GM19351 (cell line): ENCODE results near the gene CUTA.

ENCODE experiments used
- ATAC-seq: cut with Tn5 transposase; IDR thresholded peaks from one replicate; pipeline ENCODE4 v1.9.1; 2021; ENCODE audit warnings: mild to moderate bottlenecking, moderate library complexity; ENCODE audit not compliant: unreplicated experiment

The CUTA gene

GRCh38 chr6:33417903-33418689, at the start of gene CUTA:
Gene CUTA, minus strand, starts transcription at chr6:33418107. Its CDS starts 107 bp downstream, at chr6:33418000.
- peak; percentile 82 for ATAC-seq

- ATAC-seq, result no peak
Measured at GRCh38 chr6:33467091-33467490, 49.2 kb upstream of the CUTA start.

GRCh38 chr6:33466075-33466735, 48.3 kb upstream of the CUTA start:
- no peak for ATAC-seq

DNA sequence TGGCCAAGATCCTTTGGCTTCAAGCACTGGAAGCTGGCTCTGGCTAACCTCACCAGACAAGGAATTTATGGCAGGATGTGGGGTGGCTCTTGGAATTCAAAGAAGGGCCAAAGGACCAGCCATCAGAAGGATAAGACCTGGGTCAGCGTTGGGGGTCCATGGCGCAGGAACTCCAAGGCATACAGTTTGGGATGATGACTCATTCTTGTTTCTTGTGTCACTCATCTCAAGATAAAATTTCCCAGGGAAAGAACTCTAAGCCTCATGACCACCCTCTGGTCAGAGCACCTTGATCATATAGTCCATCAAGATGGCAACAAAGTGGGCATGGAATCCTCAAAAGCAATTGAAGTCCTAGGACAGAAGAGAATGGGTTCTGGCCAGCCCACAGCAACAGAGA, 41.3 kb upstream of the CUTA start:
- no peak for ATAC-seq

DNA sequence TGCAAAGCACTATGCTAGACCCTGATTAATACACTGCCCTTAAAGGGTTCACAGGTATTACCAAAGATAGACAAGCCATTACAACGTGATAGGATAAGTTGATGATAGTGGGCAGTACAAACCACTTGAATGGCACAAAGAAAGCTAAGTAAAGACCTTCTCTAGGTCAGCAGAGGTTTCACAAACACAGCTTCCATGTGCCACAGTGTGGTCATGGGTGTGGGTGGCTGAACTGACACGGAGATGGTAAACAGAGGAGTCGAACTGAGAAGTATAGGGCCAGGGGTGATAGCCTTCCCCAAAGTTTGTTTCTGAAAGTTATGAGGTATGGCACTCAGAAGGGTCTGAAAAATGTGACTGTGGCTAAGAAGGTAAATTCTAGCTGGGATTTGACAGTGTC, 40.8 kb upstream of the CUTA start:
- no peak for ATAC-seq

GRCh38 chr6:33456156-33456555, 38.2 kb upstream of the CUTA start:
- ATAC-seq, result no peak

DNA sequence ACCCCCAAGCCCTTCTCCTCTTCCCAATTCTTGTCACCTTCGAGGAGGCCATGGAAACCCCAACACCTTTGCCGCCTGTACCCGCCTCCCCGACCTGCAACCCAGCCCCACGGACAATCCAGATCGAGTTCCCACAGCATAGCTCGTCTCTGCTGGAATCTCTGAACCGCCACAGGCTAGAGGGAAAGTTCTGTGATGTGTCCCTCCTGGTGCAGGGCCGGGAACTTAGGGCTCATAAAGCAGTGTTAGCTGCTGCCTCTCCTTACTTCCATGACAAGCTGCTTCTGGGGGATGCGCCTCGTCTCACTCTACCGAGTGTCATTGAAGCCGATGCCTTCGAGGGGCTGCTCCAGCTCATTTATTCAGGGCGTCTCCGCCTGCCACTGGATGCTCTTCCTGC, 37.1 kb upstream of the CUTA start:
- ATAC-seq, result no peak

- ATAC-seq, result peak; percentile 98
Measured at GRCh38 chr6:33454009-33454946, 36.4 kb upstream of the CUTA start, which contains the start of gene ZBTB9. Gene ZBTB9, plus strand, starts transcription at chr6:33454576. Its CDS starts 525 bp downstream, at chr6:33455101.

DNA sequence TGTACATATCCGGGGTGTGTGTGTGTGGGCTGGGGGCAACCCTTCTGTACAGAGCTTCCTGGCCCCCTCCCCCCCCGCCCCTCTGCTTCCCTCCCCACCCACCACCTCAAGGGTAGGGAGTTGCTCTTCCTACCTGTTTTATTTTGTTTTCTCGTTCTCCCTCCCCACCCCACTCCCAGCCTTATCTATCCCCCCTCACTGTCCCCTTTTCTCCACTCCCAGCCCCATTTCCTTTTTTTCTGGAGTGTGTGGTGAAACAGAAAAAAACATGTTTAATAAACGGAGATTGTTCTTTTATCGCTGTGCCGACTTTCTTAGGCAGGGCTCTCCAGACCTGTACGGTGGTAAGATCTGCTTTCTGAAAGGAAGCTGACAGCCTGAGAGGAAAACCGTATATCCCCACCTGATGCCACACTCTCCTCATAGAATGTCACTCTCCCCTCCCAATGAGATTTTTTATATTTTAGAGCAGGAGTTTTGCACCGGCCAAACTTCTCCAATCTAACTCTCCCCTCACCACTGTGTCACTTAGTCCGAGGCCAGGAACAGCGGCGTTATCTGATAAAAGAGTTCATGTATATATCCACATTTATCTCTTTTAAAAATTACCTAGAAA, 35.6 kb upstream of the CUTA start:
- ATAC-seq, result no peak

DNA sequence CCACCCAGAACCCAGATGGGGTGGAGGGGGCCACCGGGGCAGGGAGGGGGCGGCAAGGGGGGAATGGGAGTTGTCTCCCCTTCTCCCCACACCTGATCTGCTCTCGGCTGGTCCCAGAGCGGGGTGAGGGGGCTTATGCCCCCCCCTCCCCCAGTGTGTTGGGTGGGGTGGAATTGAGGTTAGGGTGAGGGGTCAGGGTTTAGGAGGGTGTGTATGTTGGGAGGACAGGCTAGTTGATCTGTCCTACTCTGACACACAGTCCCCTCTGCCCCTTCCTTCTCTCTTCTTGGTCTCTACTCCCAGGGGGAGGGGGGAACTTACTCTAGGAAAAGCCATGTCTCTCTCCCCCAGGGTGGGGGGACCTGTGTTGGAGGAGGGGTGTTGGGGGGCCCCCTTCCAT, 34.6 kb upstream of the CUTA start:
- no peak for ATAC-seq

DNA sequence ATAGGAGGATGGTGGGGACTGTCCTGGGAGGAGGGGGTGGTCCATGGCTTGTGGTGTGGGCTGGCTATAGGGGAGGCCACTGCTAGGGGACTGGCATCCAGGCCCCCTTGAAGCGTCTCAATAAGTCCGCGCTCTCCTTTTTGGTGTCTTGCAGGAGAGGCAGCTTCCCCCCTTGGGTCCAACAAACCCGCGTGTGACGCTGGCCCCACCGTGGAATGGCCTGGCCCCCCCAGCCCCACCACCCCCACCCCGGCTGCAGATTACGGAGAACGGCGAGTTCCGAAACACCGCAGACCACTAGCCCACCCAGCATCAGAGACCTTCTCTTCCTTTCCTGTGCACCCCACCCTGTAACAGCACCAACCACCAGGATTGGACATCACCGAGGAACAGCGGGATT, 33.7 kb upstream of the CUTA start:
- ATAC-seq, result no peak

GRCh38 chr6:33450434-33450833, 32.5 kb upstream of the CUTA start:
- ATAC-seq, result no peak

- no peak for ATAC-seq
Measured at GRCh38 chr6:33446356-33446755, 28.4 kb upstream of the CUTA start.

- ATAC-seq, result no peak
Measured at GRCh38 chr6:33445119-33445603, 27.3 kb upstream of the CUTA start.

- no peak for ATAC-seq
Measured at GRCh38 chr6:33443619-33444504, 26.0 kb upstream of the CUTA start.

DNA sequence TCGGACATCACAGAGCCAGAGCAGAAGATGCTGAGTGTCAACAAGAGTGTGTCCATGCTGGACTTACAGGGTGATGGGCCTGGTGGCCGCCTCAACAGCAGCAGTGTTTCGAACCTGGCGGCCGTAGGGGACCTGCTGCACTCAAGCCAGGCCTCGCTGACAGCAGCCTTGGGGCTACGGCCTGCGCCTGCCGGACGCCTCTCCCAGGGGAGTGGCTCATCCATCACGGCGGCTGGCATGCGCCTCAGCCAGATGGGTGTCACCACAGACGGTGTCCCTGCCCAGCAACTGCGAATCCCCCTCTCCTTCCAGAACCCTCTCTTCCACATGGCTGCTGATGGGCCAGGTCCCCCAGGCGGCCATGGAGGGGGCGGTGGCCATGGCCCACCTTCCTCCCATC, 25.1 kb upstream of the CUTA start:
- ATAC-seq, result no peak

DNA sequence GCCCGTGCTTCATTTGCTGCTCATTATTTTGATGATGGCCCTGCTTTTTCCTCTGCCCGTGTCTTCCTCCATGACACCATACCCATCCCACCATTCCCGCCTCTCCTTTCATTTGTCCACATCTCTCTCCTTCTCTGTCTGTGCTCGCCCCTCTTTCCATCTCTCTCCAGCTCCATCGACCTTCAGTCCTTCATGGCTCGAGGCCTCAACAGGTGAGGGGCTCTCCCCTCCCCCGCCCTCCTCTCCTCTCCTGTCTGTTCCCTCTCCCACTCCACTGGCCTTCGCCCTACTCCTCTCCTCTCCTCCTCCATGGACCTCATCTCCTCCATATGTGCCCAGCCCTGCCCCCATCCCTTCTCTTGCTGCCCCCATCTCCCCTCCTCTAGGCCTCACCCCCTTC, 24.4 kb upstream of the CUTA start:
- no peak for ATAC-seq

DNA sequence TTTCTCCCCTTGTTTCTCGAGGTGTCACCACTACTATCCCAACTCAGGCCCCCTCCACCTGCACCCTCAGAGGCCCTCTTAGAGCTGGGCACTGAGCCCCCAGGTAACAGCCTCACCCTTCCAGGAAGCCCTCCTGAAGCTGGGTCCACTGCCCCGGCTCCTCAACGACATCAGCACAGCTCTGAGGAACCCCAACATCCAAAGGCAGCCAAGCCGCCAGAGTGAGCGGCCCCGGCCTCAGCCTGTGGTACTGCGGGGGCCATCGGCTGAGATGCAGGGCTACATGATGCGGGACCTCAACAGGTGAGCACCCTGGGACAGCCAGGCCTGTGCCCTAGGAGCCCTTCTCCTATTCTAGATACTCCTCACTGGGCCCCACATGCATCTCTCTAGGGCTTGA, 23.6 kb upstream of the CUTA start:
- ATAC-seq, result no peak

GRCh38 chr6:33440649-33441309, 22.9 kb upstream of the CUTA start:
- ATAC-seq, result no peak
